ENCODE data around the gene SLC49A3.

The SLC49A3 gene

GRCh38 chr4:654503-654845 lies 34.5 kb downstream of the SLC49A3 start:
- Histone ChIP-seq H3K4me3 (ENCODE audit: low read depth in 1 of 5, low read length in 5 of 5) (no peak overlapping the region), H3K27me3 (ENCODE audit: control insufficient read depth in 5 of 5, insufficient read depth in 4 of 5, low read length in 5 of 5) (peaks cover 11 to 46% (median 32%) of the 10 kb centered on the region in 5 donors), H3K9ac (ENCODE audit: low read length in 5 of 5) (no peak overlapping the region), H3K9me3 (ENCODE audit: control insufficient read depth in 5 of 5, low read length in 5 of 5) (no peaks in the 10 kb centered on the region), H3K36me3 (ENCODE audit: control insufficient read depth in 5 of 5, insufficient read depth in 5 of 5, low read length in 5 of 5) (no peaks in the 10 kb centered on the region), H3K4me1 (ENCODE audit: control insufficient read depth in 5 of 5, insufficient read depth in 5 of 5, low read length in 5 of 5) (no peaks in the 10 kb centered on the region), H3K27ac (ENCODE audit: low read depth, low read length) (no peak overlapping the region)

- Histone ChIP-seq H3K4me3 (ENCODE audit: low read depth in 1 of 5, low read length in 5 of 5) (no peak overlapping the region), H3K4me1 (ENCODE audit: control insufficient read depth in 5 of 5, insufficient read depth in 5 of 5, low read length in 5 of 5) (no peaks in the 10 kb centered on the region), H3K27ac (ENCODE audit: low read depth, low read length) (no peak overlapping the region), H3K9me3 (ENCODE audit: control insufficient read depth in 5 of 5, low read length in 5 of 5) (no peaks in the 10 kb centered on the region), H3K36me3 (ENCODE audit: control insufficient read depth in 5 of 5, insufficient read depth in 5 of 5, low read length in 5 of 5) (no peaks in the 10 kb centered on the region), H3K27me3 (ENCODE audit: control insufficient read depth in 5 of 5, insufficient read depth in 4 of 5, low read length in 5 of 5) (peaks cover 14 to 47% (median 34%) of the 10 kb centered on the region in 5 donors), H3K9ac (ENCODE audit: low read length in 5 of 5) (no peak overlapping the region)
Measured at GRCh38 chr4:653831-654502, 35.0 kb downstream of the SLC49A3 start.

- no peak overlapping the region for H3K4me3 ChIP-seq (ENCODE audit: low read depth in 1 of 5, low read length in 5 of 5)
- H3K4me1 ChIP-seq (ENCODE audit: control insufficient read depth in 5 of 5, insufficient read depth in 5 of 5, low read length in 5 of 5) = no peaks in the 10 kb centered on the region
- peaks cover 20 to 53% (median 39%) of the 10 kb centered on the region in 5 donors for H3K27me3 ChIP-seq (ENCODE audit: control insufficient read depth in 5 of 5, insufficient read depth in 4 of 5, low read length in 5 of 5)
- no peaks in the 10 kb centered on the region for H3K36me3 ChIP-seq (ENCODE audit: control insufficient read depth in 5 of 5, insufficient read depth in 5 of 5, low read length in 5 of 5)
- no peak overlapping the region for H3K9ac ChIP-seq (ENCODE audit: low read length in 5 of 5)
- no peak overlapping the region for H3K27ac ChIP-seq (ENCODE audit: low read depth, low read length)
- no peaks in the 10 kb centered on the region for H3K9me3 ChIP-seq (ENCODE audit: control insufficient read depth in 5 of 5, low read length in 5 of 5)
Measured at GRCh38 chr4:653080-653821, 35.7 kb downstream of the SLC49A3 start.

GRCh38 chr4:651884-652642 lies 36.9 kb downstream of the SLC49A3 start:
- no peak overlapping the region for H3K9ac ChIP-seq (ENCODE audit: low read length in 5 of 5)
- H3K4me3 ChIP-seq (ENCODE audit: low read depth in 1 of 5, low read length in 5 of 5) = no peak overlapping the region

GRCh38 chr4:650951-651883 lies 37.7 kb downstream of the SLC49A3 start:
- Histone ChIP-seq H3K27me3 (ENCODE audit: control insufficient read depth in 5 of 5, insufficient read depth in 4 of 5, low read length in 5 of 5) (peaks cover 14 to 60% (median 40%) of the 10 kb centered on the region in 5 donors), H3K4me1 (ENCODE audit: control insufficient read depth in 5 of 5, insufficient read depth in 5 of 5, low read length in 5 of 5) (no peaks in the 10 kb centered on the region), H3K9ac (ENCODE audit: low read length in 5 of 5) (no peak overlapping the region), H3K36me3 (ENCODE audit: control insufficient read depth in 5 of 5, insufficient read depth in 5 of 5, low read length in 5 of 5) (no peaks in the 10 kb centered on the region), H3K9me3 (ENCODE audit: control insufficient read depth in 5 of 5, low read length in 5 of 5) (no peaks in the 10 kb centered on the region), H3K4me3 (ENCODE audit: low read depth in 1 of 5, low read length in 5 of 5) (no peak overlapping the region), H3K27ac (ENCODE audit: low read depth, low read length) (no peak overlapping the region)

More at GRCh38 chr4:651884-652642, 36.9 kb downstream of the SLC49A3 start:
- Histone ChIP-seq H3K4me1 (ENCODE audit: control insufficient read depth in 5 of 5, insufficient read depth in 5 of 5, low read length in 5 of 5) (no peaks in the 10 kb centered on the region), H3K27ac (ENCODE audit: low read depth, low read length) (no peak overlapping the region), H3K27me3 (ENCODE audit: control insufficient read depth in 5 of 5, insufficient read depth in 4 of 5, low read length in 5 of 5) (peaks cover 17 to 57% (median 42%) of the 10 kb centered on the region in 5 donors), H3K36me3 (ENCODE audit: control insufficient read depth in 5 of 5, insufficient read depth in 5 of 5, low read length in 5 of 5) (no peaks in the 10 kb centered on the region), H3K9me3 (ENCODE audit: control insufficient read depth in 5 of 5, low read length in 5 of 5) (no peaks in the 10 kb centered on the region)

GRCh38 chr4:650461-650860 lies 38.5 kb downstream of the SLC49A3 start:
- H3K9me3 ChIP-seq (ENCODE audit: control insufficient read depth in 5 of 5, low read length in 5 of 5) = no peaks in the 10 kb centered on the region
- no peak overlapping the region for H3K9ac ChIP-seq (ENCODE audit: low read length in 5 of 5)
- H3K36me3 ChIP-seq (ENCODE audit: control insufficient read depth in 5 of 5, insufficient read depth in 5 of 5, low read length in 5 of 5) = no peaks in the 10 kb centered on the region
- H3K4me3 ChIP-seq (ENCODE audit: low read depth in 1 of 5, low read length in 5 of 5) = no peak overlapping the region
- H3K27me3 ChIP-seq (ENCODE audit: control insufficient read depth in 5 of 5, insufficient read depth in 4 of 5, low read length in 5 of 5) = peaks cover 14 to 54% (median 38%) of the 10 kb centered on the region in 5 donors
- H3K27ac ChIP-seq (ENCODE audit: low read depth, low read length) = no peak overlapping the region
- no peaks in the 10 kb centered on the region for H3K4me1 ChIP-seq (ENCODE audit: control insufficient read depth in 5 of 5, insufficient read depth in 5 of 5, low read length in 5 of 5)

- Histone ChIP-seq H3K9me3 (ENCODE audit: control insufficient read depth in 5 of 5, low read length in 5 of 5) (no peaks in the 10 kb centered on the region), H3K27ac (ENCODE audit: low read depth, low read length) (no peak overlapping the region), H3K9ac (ENCODE audit: low read length in 5 of 5) (no peak overlapping the region), H3K36me3 (ENCODE audit: control insufficient read depth in 5 of 5, insufficient read depth in 5 of 5, low read length in 5 of 5) (no peaks in the 10 kb centered on the region), H3K4me1 (ENCODE audit: control insufficient read depth in 5 of 5, insufficient read depth in 5 of 5, low read length in 5 of 5) (no peaks in the 10 kb centered on the region), H3K27me3 (ENCODE audit: control insufficient read depth in 5 of 5, insufficient read depth in 4 of 5, low read length in 5 of 5) (peaks cover 14 to 48% (median 32%) of the 10 kb centered on the region in 5 donors), H3K4me3 (ENCODE audit: low read depth in 1 of 5, low read length in 5 of 5) (no peak overlapping the region)
Measured at GRCh38 chr4:649751-650310, 39.1 kb downstream of the SLC49A3 start.

GRCh38 chr4:649293-649625 lies 39.7 kb downstream of the SLC49A3 start:
- Histone ChIP-seq H3K27me3 (ENCODE audit: control insufficient read depth in 5 of 5, insufficient read depth in 4 of 5, low read length in 5 of 5) (peaks cover 14 to 43% (median 32%) of the 10 kb centered on the region in 5 donors), H3K36me3 (ENCODE audit: control insufficient read depth in 5 of 5, insufficient read depth in 5 of 5, low read length in 5 of 5) (no peaks in the 10 kb centered on the region), H3K9me3 (ENCODE audit: control insufficient read depth in 5 of 5, low read length in 5 of 5) (no peaks in the 10 kb centered on the region), H3K4me3 (ENCODE audit: low read depth in 1 of 5, low read length in 5 of 5) (no peak overlapping the region), H3K4me1 (ENCODE audit: control insufficient read depth in 5 of 5, insufficient read depth in 5 of 5, low read length in 5 of 5) (no peaks in the 10 kb centered on the region), H3K9ac (ENCODE audit: low read length in 5 of 5) (no peak overlapping the region), H3K27ac (ENCODE audit: low read depth, low read length) (no peak overlapping the region)

GRCh38 chr4:648579-649292 lies 40.2 kb downstream of the SLC49A3 start:
- Histone ChIP-seq H3K9me3 (ENCODE audit: control insufficient read depth in 5 of 5, low read length in 5 of 5) (peaks cover 0 to 2% (median 0%) of the 10 kb centered on the region in 5 donors), H3K36me3 (ENCODE audit: control insufficient read depth in 5 of 5, insufficient read depth in 5 of 5, low read length in 5 of 5) (no peaks in the 10 kb centered on the region), H3K27me3 (ENCODE audit: control insufficient read depth in 5 of 5, insufficient read depth in 4 of 5, low read length in 5 of 5) (peaks cover 14 to 39% (median 31%) of the 10 kb centered on the region in 5 donors), H3K27ac (ENCODE audit: low read depth, low read length) (no peak overlapping the region), H3K4me1 (ENCODE audit: control insufficient read depth in 5 of 5, insufficient read depth in 5 of 5, low read length in 5 of 5) (no peaks in the 10 kb centered on the region), H3K9ac (ENCODE audit: low read length in 5 of 5) (no peak overlapping the region), H3K4me3 (ENCODE audit: low read depth in 1 of 5, low read length in 5 of 5) (no peak overlapping the region)
